GM21360 (cell line): Measurements from ENCODE around the gene SCGB1D2.
"Not testable (repeated sequence)": the region's sequence is repeated elsewhere in the genome, so short reads cannot be mapped to it uniquely, and the experiment has no call there.

Experiments
- ATAC-seq: cut with Tn5 transposase; IDR thresholded peaks from one replicate; pipeline ENCODE4 v1.9.1; 2021; ENCODE audit warnings: mild to moderate bottlenecking, moderate library complexity; ENCODE audit not compliant: unreplicated experiment

Gene SCGB1D2

DNA sequence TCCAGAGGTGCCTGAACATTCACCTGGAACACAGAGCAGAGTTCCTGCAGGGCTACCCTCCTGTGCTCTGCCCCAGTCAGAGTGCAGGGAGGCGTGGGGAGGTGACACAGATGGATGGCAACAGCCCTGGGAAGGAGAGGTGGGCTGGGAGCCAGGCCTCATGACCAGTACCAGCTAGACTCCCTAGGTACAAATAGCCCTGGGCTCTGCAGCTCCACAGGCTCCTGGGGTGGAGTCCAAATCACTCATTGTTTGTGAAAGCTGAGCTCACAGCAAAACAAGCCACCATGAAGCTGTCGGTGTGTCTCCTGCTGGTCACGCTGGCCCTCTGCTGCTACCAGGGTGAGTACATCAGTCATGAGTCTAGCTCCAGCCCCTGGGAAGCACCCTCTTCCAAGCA is at the start of gene SCGB1D2:
Gene SCGB1D2, plus strand, starts transcription at position 219 of the 400 bp plus-strand sequence. Its CDS starts 69 bp downstream, at position 288.
- no peak for ATAC-seq

- ATAC-seq: no peak
Observed at GRCh38 chr11:62193952-62194351, 48.1 kb upstream of the SCGB1D2 start.

- ATAC-seq: not testable (repeated sequence)
Observed at GRCh38 chr11:62195010-62195409, 47.0 kb upstream of the SCGB1D2 start.

GRCh38 chr11:62195945-62196344 is 46.1 kb upstream of the SCGB1D2 start:
- no peak for ATAC-seq

DNA sequence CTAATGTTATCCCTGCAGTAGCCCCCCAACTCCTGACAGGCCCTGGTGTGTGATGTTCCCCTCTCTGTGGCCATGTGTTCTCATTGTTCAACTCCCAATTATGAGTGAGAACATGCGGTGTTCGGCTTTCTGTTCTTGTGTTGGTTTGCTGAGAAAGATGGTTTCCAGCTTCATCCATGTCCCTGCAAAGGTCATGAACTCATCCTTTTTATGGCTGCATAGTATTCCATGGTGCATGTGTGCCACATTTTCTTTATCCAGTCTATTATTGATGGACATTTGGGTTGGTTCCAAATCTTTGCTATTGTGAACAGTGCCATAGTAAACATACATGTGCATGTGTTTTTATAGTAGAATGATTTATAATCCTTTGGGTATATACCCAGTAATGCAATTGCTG is 44.6 kb upstream of the SCGB1D2 start:
- not testable (repeated sequence) for ATAC-seq

DNA sequence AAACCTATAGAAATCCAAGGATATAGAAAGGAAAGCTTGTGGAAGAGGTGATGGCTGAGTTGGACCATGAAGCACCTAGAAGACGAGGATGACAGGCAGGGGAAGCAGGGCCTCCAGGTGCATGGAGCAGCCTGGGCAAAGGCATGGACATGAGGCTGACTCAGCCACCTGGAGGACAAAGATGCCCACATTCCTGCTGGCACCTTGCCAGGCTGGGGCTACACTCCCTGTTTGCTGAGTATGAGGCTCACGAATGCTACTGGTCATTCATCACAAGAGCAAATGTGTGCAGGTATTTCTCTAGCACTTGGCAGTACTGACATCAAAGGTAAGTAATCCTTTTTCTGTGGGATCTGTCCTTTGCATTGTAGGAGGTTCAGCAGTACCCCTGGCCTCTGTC is 40.7 kb upstream of the SCGB1D2 start:
- no peak for ATAC-seq

GRCh38 chr11:62202910-62203309 is 39.1 kb upstream of the SCGB1D2 start:
- ATAC-seq: no peak

DNA sequence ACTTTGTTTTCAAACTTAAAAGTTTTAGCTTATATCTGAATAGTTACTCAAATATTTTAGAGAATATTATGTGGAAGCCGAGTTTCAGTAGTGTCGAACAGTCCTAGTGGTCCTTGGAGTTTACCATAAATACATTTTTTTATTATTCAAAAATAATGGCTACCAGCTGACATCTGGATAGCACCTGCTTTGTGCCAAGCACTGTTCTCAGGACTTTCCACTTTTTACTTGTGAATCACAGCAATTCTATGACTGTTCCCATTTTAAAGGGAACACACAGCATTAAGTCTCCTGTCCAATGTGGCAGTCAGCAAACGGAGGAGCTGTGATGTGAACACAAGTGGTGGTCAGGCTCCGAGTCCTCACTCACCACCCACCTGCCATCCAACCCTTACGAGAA is 37.6 kb upstream of the SCGB1D2 start:
- ATAC-seq: no peak

- no peak for ATAC-seq
Observed at GRCh38 chr11:62205441-62205840, 36.6 kb upstream of the SCGB1D2 start.

DNA sequence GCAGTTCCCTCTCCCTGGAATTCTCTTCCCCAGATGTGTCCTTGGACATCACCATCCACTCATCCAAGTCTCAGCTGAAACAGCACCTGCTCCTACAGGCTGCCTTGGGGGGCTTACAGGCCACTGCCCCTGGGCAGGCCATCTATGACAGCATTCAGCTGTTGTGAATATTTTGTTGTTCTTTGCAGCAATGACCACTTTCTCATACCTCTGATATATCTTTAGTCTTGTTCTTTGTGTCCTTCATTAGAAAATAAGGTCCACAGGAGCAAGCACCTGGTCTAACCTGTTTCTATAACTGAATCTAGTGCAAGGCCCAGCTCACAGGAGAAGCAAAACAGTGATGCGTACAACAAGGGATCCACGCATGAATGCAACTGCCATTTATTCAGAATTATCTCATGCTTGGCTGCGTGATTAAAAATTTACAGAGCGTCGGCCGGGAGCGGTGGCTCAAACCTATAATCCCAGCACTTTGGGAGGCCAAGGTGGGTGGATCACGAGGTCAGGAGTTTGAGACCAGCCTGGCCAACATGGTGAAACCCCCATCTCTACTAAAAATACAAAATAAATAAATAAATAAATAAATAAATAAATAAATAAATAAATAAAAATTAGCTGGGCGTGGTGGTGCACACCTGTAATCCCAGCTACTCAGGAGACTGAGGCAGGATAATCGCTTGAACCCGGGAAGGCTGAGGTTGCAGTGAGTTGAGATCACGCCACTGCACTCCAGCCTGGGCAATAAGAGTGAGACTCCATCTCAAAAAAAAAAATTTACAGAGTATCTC is 35.6 kb upstream of the SCGB1D2 start:
- ATAC-seq: not testable (repeated sequence)

DNA sequence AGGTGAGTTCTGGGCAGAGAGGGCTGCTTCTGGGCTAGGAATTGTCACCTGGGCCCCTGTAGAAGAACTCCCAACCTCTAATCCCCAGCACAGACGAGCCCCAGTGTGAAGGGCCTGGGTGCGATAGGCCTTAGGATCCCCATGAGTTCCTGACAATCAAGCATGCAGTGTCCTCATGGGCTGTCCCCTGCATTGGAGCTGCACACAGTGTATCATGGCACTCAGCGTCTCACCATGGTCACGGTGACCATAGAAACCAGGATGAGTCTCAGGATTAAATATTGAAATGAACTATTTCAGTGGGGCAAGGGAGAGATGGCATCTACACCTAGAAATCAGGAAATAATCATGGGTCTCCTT is 33.3 kb upstream of the SCGB1D2 start:
- no peak for ATAC-seq

DNA sequence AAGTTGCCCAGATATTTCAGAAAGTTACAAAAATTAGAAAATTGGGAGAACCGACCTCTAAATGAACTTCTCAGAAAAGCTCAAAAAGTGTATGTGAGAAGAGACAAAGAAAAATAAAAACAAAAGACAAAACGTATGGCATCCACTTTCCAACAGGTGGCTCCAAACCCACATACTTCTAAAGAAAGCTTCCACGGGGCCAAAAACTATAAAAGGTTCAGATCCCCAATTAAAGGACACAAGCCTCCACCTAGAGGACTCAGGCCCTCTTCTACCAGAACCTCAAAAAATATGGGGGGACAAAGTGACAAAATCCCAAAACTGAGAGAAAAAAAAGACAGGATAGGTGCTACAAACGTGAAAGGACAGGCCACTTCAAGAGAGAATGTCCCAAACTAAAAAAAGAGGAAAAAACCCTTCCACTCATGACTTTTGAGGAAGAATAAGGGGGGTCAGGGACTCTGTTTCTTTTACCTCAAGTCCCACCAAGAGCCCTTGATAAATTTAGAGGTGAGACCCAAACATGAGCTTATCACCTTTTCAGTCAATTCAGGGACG is 24.8 kb upstream of the SCGB1D2 start:
- no peak for ATAC-seq

DNA sequence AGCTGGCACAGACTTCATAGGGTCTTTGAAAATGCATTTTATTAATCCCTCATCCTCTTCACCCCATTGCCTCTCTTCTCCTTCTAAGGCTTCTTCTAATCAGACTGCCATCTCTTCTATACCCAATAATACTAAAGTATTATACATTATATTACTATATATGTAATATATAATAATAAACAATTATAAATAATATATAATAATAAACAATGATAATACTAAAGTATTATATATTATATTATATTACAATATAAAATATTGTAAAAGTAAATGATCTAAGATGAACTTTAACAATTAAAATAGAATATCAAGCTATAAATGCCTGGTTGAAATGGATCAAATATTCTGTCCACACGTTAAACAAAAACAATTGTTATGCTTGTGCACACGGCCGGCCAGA is 20.5 kb upstream of the SCGB1D2 start:
- ATAC-seq: no peak

- no peak for ATAC-seq
Observed at GRCh38 chr11:62223095-62223494, 18.9 kb upstream of the SCGB1D2 start.

DNA sequence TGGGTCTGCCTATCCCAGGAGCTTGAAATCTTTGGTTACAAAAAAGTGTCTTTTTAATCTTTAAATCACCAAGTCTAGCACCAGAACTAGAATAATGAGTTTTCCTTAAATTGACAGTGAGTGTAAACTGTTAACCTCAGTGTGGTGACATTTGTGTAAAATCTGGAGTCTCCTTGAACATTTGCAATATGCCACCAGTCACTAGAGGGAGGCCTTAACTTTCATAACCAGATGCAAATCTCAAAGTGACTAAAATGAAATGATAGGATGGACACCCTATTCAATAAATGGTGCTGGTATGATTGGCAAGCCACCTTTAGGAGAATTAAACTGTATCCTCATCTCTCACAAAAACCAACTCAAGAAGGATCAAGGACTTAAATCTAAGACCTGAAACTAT is 8.3 kb upstream of the SCGB1D2 start:
- ATAC-seq: no peak

DNA sequence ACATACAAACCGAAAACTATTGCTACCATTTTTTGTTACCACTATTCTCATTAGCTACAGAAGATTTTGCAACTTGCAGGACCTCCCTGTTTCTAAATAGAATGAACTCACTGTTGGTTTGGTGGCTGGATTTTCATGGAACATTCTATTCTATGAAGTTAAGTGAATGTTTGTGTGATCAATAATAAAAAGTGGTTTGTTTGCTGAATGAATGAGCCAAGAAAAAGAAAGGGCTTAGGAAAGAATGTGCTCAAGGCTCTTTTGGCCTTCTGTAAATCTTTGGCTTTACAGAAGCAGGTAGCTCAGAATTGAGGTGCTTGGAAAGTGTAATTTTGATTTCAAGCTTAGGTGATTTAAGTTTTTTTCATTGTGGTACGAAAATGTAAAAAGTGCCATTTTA is 5.9 kb upstream of the SCGB1D2 start:
- ATAC-seq: no peak

DNA sequence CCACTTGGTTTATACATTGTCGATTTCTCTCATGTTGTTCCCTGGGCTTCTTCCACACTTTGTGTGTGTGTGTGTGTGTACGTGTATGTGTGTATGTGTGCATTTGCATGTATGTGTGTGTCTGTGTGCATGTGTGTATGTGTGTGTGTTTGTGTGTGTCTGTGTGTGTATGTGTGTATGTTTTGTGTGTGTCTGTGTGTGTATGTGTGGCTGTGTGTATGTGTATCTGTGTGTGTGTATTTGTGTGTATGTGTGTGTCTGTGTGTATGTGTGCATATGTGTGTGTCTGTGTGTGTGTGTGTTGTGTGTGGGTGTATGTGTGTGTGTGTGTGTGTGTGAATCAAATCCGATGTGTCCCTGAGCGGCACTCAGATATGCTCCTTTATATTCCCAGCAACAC is 4.5 kb upstream of the SCGB1D2 start:
- no peak for ATAC-seq

DNA sequence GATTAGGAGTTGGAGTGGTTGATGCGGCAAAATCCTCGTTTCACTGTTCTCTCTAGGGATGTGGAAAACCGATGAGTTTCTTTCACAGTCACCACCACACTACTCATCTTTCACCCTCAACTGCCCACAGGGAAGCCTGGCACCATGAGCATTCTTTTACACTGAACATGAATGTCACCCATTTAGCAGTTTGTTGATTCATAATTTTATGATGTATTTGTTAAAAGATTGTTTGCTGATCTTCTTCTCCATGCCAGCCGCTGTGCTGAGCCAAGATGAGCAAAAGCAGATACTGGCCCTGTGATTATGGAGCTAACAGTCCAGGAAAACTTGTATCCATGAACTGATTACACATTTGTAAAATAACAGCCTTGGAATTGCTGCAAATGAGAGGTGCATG is 3.9 kb upstream of the SCGB1D2 start:
- no peak for ATAC-seq

DNA sequence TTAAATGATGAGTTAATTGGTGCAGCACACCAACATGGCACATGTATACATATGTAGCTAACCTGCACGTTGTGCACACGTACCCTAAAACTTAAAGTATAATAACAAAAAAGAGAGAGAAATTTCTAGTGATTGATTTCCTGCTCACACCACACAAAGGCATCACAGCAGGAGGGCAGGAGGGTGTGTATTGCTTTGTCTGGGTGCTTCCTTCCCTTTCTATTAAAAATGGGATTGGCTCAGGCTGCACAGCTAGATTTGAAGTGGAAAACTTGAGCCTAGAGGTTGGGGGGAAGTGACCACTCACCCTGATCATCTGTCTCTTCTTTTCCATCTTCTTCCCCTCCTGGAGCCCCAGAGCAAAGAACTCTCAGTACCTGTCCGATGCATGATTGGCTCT is 944 bp upstream of the SCGB1D2 start:
- no peak for ATAC-seq

GRCh38 chr11:62245271-62245753 is 3.3 kb downstream of the SCGB1D2 start:
- ATAC-seq: no peak

DNA sequence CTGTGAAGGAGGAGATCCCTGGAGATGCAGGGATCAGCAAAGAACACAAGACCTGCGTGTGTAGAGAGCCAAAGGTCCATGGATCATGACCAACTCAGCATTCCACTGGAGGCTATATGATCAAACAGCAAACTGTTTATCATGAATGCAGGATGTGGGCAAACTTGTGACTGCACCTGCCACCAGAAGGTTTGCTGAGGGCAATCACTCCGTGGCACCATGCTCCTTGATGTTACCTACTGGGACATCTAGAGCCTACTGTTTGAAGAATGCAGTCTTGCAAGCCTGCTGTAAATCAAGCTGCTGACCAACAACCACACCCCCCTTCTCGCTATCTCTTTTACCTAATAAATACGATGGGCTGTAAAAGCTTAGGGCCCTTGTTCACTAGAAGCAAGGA is 9.7 kb downstream of the SCGB1D2 start:
- ATAC-seq: no peak

- ATAC-seq: no peak
Observed at GRCh38 chr11:62253999-62254542, 12.0 kb downstream of the SCGB1D2 start.
